Mesothelial cell of epicardium (in vitro differentiated cells): Measurements from ENCODE around the gene ITGAE. TPM values are rescaled to one million over a fixed set of nuclear protein-coding genes. Genes with fewer than 3 reads are reported as not detected.

Experiments used
- DNase-seq, 2 experiments: peaks; one replicate each; pipeline ENCODE4 v3.0.0; 2021; ENCODE audit warnings: low spot score in 2 of 2; ENCODE audit not compliant: unreplicated experiment in 2 of 2
- H3K27ac Mint-ChIP-seq: 2 replicates; pipeline ENCODE4 v1.8.0; 2021; ENCODE audit warnings: mixed read lengths
- H3K27me3 Mint-ChIP-seq: 2 replicates; pipeline ENCODE4 v1.8.0; 2021; ENCODE audit warnings: low read depth, mixed read lengths
- H3K36me3 Mint-ChIP-seq: 2 replicates; pipeline ENCODE4 v1.8.0; 2021; ENCODE audit warnings: mixed read lengths
- H3K4me1 Mint-ChIP-seq: 2 replicates; pipeline ENCODE4 v1.8.0; 2021; ENCODE audit warnings: mixed read lengths
- H3K4me3 Mint-ChIP-seq: 2 replicates; pipeline ENCODE4 v1.8.0; 2021; ENCODE audit warnings: mild to moderate bottlenecking, moderate library complexity, mixed read lengths
- H3K9me3 Mint-ChIP-seq: 2 replicates; pipeline ENCODE4 v1.8.0; 2021; ENCODE audit warnings: mixed read lengths
- total RNA-seq: library from RNA; stranded (reverse); gene quantifications from 3 replicates; pipeline ENCODE4 v1.2.1, GENCODE V29; 2021
- TF ChIP-seq, protein P1 (sequence below): fragments of 200-600 bp; sonication (generic); IDR thresholded peaks from one replicate; pipeline ENCODE4 v1.5.0; 2021; ENCODE audit warnings: antibody characterized with exemption; ENCODE audit not compliant: unreplicated experiment

The ITGAE gene
- total RNA-seq, 1 donor from 2014 or later, result 20.4 TPM

DNA sequence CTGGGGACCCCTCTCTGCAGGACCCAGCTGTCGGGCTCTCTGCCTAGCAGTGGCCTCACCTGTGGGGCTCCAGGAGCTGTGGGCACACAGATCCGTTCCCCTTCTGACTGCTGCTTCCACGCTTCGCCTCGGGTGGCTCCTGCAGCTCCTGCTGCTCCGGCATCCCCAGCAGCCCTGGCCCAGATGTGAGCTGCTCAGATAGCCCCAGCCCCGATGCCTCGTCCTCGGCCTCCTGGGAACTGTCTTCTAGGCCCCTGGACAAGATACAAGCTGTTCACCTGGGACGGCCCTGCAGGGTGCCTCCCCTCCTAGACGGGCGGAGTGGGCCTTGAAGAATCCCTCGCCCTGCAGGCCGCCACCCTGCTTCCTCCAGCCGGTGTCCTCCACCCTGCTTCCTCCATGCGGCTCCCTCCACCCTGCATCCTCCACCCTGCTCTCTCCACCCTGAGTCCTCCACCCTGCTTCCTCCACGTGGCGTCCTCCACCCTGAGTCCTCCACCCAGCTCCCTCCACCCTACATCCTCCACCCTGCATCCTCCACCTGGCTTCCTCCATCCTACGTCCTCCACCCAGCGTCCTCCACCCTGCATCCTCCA is 121.4 kb downstream of the ITGAE start:
- no peak overlapping the region for H3K27ac Mint-ChIP-seq
- no peak for DNase-seq
- no peaks in the 10 kb centered on the region for H3K36me3 Mint-ChIP-seq
- no peak overlapping the region for H3K4me3 Mint-ChIP-seq
- no peaks in the 10 kb centered on the region for H3K4me1 Mint-ChIP-seq
- peaks cover 37% of the 10 kb centered on the region for H3K27me3 Mint-ChIP-seq
- TF ChIP-seq, protein P1, sequence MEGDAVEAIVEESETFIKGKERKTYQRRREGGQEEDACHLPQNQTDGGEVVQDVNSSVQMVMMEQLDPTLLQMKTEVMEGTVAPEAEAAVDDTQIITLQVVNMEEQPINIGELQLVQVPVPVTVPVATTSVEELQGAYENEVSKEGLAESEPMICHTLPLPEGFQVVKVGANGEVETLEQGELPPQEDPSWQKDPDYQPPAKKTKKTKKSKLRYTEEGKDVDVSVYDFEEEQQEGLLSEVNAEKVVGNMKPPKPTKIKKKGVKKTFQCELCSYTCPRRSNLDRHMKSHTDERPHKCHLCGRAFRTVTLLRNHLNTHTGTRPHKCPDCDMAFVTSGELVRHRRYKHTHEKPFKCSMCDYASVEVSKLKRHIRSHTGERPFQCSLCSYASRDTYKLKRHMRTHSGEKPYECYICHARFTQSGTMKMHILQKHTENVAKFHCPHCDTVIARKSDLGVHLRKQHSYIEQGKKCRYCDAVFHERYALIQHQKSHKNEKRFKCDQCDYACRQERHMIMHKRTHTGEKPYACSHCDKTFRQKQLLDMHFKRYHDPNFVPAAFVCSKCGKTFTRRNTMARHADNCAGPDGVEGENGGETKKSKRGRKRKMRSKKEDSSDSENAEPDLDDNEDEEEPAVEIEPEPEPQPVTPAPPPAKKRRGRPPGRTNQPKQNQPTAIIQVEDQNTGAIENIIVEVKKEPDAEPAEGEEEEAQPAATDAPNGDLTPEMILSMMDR, result no peak
- no peaks in the 10 kb centered on the region for H3K9me3 Mint-ChIP-seq

DNA sequence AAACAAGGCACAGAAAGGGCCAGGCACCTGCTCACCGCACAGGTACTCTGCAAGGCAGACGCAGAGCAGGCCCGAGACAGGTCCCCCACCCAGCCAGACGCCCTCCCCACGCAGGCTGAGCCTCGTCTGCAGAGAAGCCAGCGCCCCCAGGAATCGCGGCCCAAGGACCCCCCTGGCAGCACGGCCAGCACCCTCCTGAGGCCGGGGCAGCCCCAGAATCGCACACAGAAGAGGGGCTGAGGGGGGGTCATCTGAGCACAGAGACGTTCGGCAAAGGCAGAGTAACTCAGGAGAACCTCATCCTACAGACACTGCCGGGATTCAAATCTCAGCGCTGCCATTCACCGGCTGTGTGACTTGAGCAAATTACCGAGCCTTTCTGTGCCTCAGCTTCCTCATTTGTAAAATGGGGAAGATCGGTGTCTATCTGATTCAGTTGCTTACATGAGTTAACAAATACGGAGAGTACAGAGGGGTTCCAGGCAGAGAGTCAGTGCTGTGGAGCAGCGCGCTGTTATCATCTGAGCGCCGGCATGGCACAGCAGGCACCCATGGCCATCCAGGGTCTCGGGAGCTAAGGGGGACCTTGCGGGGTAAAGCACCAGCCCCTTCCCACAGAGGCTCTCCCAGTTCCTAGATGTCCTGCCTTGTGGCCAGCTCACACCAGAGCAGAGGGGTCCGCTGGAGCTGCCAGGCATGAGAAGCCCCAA is 122.0 kb downstream of the ITGAE start:
- Mint-ChIP-seq H3K27ac (no peak overlapping the region), H3K4me3 (no peak overlapping the region), H3K4me1 (no peaks in the 10 kb centered on the region), H3K36me3 (no peaks in the 10 kb centered on the region), H3K9me3 (no peaks in the 10 kb centered on the region), H3K27me3 (peaks cover 35% of the 10 kb centered on the region)
- TF ChIP-seq, protein P1, result no peak
- no peak for DNase-seq

DNA sequence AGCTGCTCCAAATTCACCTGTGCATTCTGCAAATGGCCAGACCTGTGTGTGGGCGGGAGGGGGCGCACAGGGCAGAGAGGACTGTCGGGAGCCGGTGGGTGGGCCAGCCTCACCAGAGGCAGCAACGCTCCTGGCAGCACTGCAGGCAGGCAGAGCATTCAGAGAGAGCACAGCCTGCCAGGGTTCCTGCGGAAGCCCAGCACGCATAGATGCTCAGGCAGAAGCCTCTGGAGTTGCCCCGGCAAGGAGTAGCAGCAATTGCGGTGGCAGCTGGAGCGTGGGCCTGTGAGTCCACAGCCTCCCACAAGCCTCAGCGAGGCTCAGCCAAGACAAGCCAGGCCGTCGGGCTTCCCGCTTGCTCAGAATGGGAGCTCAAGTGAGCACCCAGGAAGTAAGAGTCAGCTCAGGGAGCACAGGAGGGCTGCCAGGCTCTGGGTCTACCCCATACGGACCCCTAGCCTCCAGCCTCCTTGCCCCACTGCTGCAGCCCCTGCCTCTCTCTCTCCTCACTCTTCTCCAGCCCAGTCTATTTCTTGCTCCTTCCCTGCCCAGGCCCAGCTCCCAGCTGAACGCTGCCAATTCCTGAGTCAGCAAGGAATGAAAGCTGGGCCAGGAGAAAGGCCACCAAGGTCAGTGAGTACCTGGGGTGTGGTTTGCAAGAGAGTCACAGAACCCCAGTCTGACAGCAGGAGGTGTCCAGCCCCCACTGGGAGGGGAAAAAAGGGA is 122.7 kb downstream of the ITGAE start:
- H3K27me3 Mint-ChIP-seq, result peaks cover 32% of the 10 kb centered on the region
- no peak overlapping the region for H3K4me3 Mint-ChIP-seq
- no peak overlapping the region for H3K27ac Mint-ChIP-seq
- DNase-seq, result no peak
- no peaks in the 10 kb centered on the region for H3K36me3 Mint-ChIP-seq
- H3K4me1 Mint-ChIP-seq, result no peaks in the 10 kb centered on the region
- TF ChIP-seq, protein P1, result no peak
- no peaks in the 10 kb centered on the region for H3K9me3 Mint-ChIP-seq

DNA sequence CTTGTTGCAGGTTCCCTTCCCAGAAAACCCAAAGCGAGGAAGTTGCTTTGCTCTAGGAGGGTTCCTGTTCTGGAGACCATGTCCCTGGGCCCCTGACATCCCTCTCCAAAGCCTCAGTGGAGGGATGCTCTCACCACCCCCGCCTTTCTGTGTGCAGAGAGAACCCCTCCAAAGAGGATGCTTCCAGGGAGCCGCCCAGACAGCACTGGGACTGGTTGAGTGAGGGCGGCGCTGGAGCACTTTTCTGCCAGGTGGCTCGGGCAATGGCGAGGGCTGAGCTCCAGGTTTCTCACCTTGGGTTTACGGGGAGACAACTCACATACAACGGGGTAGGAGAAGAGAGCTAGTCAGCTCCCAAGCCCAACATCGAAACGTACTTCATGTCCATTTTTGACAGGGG is 125.1 kb downstream of the ITGAE start:
- TF ChIP-seq, protein P1, result no peak
- H3K4me1 Mint-ChIP-seq, result no peaks in the 10 kb centered on the region
- no peak for DNase-seq
- H3K27me3 Mint-ChIP-seq, result peaks cover 12% of the 10 kb centered on the region
- H3K9me3 Mint-ChIP-seq, result no peaks in the 10 kb centered on the region
- H3K4me3 Mint-ChIP-seq, result no peak overlapping the region
- H3K36me3 Mint-ChIP-seq, result peaks cover 3% of the 10 kb centered on the region
- H3K27ac Mint-ChIP-seq, result no peak overlapping the region

DNA sequence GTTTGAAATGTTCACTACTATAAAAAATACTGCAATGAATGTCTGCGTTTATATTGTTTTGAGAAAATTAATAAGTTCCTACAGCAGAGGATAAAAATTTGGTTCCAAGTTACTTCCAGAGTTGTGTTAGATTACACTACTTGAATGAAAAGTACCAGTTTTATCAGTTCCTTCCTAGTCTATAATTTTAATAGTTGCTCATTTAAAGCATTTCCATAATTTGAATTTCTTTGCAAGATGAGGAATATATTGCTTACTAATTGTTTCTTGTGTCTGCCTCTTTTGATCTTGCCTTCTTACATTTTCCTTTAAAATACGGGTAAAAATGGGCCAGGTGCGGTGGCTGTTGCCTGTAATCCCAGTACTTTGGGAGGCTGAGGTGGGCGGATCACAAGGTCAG is 128.4 kb downstream of the ITGAE start:
- H3K4me3 Mint-ChIP-seq, result no peak overlapping the region
- H3K4me1 Mint-ChIP-seq, result peaks cover 9% of the 10 kb centered on the region
- H3K9me3 Mint-ChIP-seq, result no peaks in the 10 kb centered on the region
- H3K27me3 Mint-ChIP-seq, result peaks cover 5% of the 10 kb centered on the region
- no peak overlapping the region for H3K27ac Mint-ChIP-seq
- TF ChIP-seq, protein P1, result no peak
- peaks cover 5% of the 10 kb centered on the region for H3K36me3 Mint-ChIP-seq
- no peak for DNase-seq
